Uterus (tissue), 2 donors: ENCODE results near the gene LTBP1.

Source experiments
- POLR2A ChIP-seq, 2 donors: fragments of 450-650 bp; IDR thresholded peaks; one replicate each; pipeline ENCODE4 v1.6.1; 2016; ENCODE audit warnings: antibody characterized with exemption in 2 of 2, mild to moderate bottlenecking in 1 of 2, moderate library complexity in 1 of 2
- TF ChIP-seq, protein P1 (sequence below), 4 experiments: fragments of 200-600 bp in 2 of 4; fragments of 450-650 bp in 2 of 4; sonication (generic) in 2 of 4; IDR thresholded peaks; one replicate each; pipeline ENCODE4 v1.5.1; 2016 to 2019; ENCODE audit warnings: antibody characterized with exemption in 4 of 4, mild to moderate bottlenecking in 2 of 4, moderate library complexity in 1 of 4

DNA sequence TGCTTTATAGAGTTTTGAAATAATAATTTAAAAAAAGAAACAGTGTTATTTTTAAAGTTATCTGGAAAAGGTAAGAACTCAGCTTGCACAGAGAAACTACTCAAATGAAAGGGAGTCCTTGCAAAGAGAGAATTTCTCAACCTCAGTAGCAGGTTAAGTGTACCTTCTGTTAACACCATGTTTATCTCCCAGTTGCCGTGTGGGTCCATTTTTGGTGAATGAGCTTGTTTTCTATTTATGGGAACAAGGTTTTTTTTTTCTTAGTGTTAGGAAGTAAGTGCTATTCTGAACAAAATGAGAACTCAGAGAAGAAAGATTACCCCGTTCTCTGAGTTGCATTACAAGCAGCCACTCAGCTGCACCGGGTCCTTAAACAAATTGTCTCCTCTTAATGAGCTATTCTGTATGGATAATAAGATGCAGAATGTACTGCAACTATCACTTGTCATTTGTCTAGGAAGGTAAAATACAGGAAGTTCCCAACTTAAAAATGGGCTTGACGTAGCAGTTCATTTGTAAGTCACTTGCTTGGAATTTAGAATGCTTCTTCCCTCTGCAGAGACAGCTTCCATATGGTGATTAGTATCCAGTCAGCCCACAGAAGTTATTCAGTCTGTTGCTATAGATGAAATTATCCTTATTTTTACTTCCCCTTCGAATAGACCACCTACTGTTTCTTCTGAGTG is 74.9 kb downstream of the LTBP1 start:
- TF ChIP-seq, protein P1, sequence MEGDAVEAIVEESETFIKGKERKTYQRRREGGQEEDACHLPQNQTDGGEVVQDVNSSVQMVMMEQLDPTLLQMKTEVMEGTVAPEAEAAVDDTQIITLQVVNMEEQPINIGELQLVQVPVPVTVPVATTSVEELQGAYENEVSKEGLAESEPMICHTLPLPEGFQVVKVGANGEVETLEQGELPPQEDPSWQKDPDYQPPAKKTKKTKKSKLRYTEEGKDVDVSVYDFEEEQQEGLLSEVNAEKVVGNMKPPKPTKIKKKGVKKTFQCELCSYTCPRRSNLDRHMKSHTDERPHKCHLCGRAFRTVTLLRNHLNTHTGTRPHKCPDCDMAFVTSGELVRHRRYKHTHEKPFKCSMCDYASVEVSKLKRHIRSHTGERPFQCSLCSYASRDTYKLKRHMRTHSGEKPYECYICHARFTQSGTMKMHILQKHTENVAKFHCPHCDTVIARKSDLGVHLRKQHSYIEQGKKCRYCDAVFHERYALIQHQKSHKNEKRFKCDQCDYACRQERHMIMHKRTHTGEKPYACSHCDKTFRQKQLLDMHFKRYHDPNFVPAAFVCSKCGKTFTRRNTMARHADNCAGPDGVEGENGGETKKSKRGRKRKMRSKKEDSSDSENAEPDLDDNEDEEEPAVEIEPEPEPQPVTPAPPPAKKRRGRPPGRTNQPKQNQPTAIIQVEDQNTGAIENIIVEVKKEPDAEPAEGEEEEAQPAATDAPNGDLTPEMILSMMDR (IDR thresholded peaks at IDR 0.05) = no peak
- TF ChIP-seq POLR2A (IDR thresholded peaks at IDR 0.05) = no peak
